ENCODE data around the gene GRK7.

Gene GRK7

GRCh38 chr3:141728355-141728892, 34.8 kb upstream of the GRK7 start:
- Histone ChIP-seq H4K20me1 (ENCODE audit: insufficient read depth, low read length) (no peaks in the 10 kb centered on the region), H3K4me1 (ENCODE audit: low read length) (no peaks in the 10 kb centered on the region), H3K9ac (ENCODE audit: low read length) (no peak overlapping the region), H3K27ac (ENCODE audit: low read length) (no peak overlapping the region), H3K4me2 (ENCODE audit: low read length) (no peak overlapping the region), H3K27me3 (ENCODE audit: low read depth, low read length) (no peaks in the 10 kb centered on the region), H2AFZ (ENCODE audit: low read depth, low read length) (no peak overlapping the region), H3K4me3 (ENCODE audit: low read length) (no peak overlapping the region), H3K36me3 (replicated peaks; ENCODE audit: low read depth, low read length) (no peaks in the 10 kb centered on the region), H3K79me2 (ENCODE audit: low read length) (no peaks in the 10 kb centered on the region), H3K9me3 (ENCODE audit: insufficient read depth, low read length) (no peaks in the 10 kb centered on the region)
- TF ChIP-seq, protein P1, sequence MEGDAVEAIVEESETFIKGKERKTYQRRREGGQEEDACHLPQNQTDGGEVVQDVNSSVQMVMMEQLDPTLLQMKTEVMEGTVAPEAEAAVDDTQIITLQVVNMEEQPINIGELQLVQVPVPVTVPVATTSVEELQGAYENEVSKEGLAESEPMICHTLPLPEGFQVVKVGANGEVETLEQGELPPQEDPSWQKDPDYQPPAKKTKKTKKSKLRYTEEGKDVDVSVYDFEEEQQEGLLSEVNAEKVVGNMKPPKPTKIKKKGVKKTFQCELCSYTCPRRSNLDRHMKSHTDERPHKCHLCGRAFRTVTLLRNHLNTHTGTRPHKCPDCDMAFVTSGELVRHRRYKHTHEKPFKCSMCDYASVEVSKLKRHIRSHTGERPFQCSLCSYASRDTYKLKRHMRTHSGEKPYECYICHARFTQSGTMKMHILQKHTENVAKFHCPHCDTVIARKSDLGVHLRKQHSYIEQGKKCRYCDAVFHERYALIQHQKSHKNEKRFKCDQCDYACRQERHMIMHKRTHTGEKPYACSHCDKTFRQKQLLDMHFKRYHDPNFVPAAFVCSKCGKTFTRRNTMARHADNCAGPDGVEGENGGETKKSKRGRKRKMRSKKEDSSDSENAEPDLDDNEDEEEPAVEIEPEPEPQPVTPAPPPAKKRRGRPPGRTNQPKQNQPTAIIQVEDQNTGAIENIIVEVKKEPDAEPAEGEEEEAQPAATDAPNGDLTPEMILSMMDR (IDR thresholded peaks at IDR 0.05; ENCODE audit: low read depth, low read length), result no peak
- no peak for TF ChIP-seq EZH2phosphoT487 (IDR thresholded peaks at IDR 0.05; ENCODE audit: low read depth)

DNA sequence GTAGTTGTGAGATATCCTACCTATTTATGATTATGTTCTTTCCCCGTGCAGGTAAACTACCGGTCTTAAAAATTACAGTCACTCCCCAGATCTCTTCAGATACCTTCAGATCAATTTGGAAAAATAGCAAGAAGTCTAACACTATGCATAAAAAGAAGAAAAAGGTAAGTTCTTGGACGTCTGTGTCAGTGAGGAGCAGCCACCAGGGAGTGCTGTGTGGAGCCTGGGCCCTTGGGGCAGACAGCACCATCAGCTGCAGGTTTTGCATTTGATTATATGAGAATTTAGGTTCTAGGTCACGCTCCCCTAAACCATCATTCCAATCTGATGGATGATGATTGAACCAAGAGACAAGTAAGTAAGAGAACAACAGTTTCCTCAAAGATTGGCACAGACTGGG, 34.0 kb upstream of the GRK7 start:
- no peak overlapping the region for H3K4me3 ChIP-seq (ENCODE audit: low read length)
- H3K9me3 ChIP-seq (ENCODE audit: insufficient read depth, low read length), result no peaks in the 10 kb centered on the region
- H3K4me2 ChIP-seq (ENCODE audit: low read length), result no peak overlapping the region
- no peaks in the 10 kb centered on the region for H3K4me1 ChIP-seq (ENCODE audit: low read length)
- no peaks in the 10 kb centered on the region for H3K27me3 ChIP-seq (ENCODE audit: low read depth, low read length)
- H2AFZ ChIP-seq (ENCODE audit: low read depth, low read length), result no peak overlapping the region
- no peak overlapping the region for H3K9ac ChIP-seq (ENCODE audit: low read length)
- H3K27ac ChIP-seq (ENCODE audit: low read length), result no peak overlapping the region
- TF ChIP-seq EZH2phosphoT487 (IDR thresholded peaks at IDR 0.05; ENCODE audit: low read depth), result no peak
- TF ChIP-seq, protein P1 (IDR thresholded peaks at IDR 0.05; ENCODE audit: low read depth, low read length), result peak; percentile 26
- H4K20me1 ChIP-seq (ENCODE audit: insufficient read depth, low read length), result no peaks in the 10 kb centered on the region
- no peaks in the 10 kb centered on the region for H3K36me3 ChIP-seq (replicated peaks; ENCODE audit: low read depth, low read length)
- H3K79me2 ChIP-seq (ENCODE audit: low read length), result no peaks in the 10 kb centered on the region

DNA sequence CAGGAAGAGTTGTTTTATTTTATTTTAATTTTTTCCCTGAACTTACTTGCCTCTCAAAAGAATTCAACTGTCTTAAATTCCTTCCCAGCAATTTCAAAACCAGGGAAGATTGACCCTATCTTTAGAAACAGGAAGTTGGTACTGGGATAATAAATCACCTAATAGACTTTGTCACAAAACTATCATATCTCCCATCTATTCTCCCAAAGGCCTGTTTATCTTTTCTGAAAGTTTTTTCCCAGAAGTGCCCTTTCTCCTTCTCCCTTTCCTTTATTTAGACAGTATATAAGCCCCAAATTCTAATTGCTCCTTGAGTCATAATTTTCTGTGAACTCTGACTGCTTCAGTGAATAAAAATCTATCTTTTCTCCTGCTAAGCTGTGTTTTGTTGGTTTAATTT, 28.0 kb upstream of the GRK7 start:
- Histone ChIP-seq H3K27me3 (ENCODE audit: low read depth, low read length) (no peaks in the 10 kb centered on the region), H3K9ac (ENCODE audit: low read length) (no peak overlapping the region), H3K4me2 (ENCODE audit: low read length) (no peak overlapping the region), H3K9me3 (ENCODE audit: insufficient read depth, low read length) (no peaks in the 10 kb centered on the region), H3K27ac (ENCODE audit: low read length) (no peak overlapping the region), H2AFZ (ENCODE audit: low read depth, low read length) (no peak overlapping the region), H3K36me3 (replicated peaks; ENCODE audit: low read depth, low read length) (peaks cover under 1% of the 10 kb centered on the region), H3K4me3 (ENCODE audit: low read length) (no peak overlapping the region), H4K20me1 (ENCODE audit: insufficient read depth, low read length) (peaks cover 9% of the 10 kb centered on the region), H3K79me2 (ENCODE audit: low read length) (peaks cover 21% of the 10 kb centered on the region), H3K4me1 (ENCODE audit: low read length) (peaks cover 21% of the 10 kb centered on the region)
- no peak for TF ChIP-seq EZH2phosphoT487 (IDR thresholded peaks at IDR 0.05; ENCODE audit: low read depth)
- TF ChIP-seq, protein P1 (IDR thresholded peaks at IDR 0.05; ENCODE audit: low read depth, low read length), result no peak

DNA sequence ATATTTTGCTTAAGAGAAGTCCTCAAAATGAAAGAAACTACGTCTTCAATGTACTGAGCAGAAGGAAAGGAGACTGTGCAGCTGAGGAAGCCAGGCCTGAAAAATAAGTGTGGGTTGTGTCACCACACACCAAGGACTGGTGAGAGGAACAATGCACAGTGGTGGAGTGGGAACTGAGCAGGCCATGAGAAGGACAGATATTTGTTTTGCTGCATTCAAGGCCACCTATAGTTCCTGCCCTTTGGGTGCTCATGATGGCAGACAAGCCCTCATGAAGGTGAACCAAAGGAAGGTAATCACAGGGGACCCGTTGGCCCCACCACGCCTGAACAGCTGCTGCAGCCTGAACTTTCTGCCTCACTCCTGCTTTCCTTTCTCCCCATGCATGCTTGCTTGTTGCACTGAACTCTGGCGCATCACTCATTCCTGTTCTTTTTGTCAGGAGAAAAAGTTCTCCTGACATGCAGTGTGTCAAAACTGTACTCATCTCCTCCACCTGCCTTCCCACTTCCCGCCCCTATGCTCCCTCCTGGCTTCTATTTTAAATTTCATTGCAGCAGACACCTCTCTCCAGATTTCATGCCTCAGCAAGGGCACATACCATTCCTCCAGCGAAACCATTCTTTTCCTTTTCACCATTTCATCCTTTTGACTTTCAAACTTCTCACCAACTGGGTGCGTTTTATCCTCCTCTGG, 27.3 kb upstream of the GRK7 start:
- no peaks in the 10 kb centered on the region for H3K9me3 ChIP-seq (ENCODE audit: insufficient read depth, low read length)
- peaks cover 29% of the 10 kb centered on the region for H3K79me2 ChIP-seq (ENCODE audit: low read length)
- H3K4me2 ChIP-seq (ENCODE audit: low read length), result no peak overlapping the region
- peaks cover 17% of the 10 kb centered on the region for H4K20me1 ChIP-seq (ENCODE audit: insufficient read depth, low read length)
- H2AFZ ChIP-seq (ENCODE audit: low read depth, low read length), result peak overlapping the region; percentile 90; the same call in 1 of the 2 replicates
- H3K36me3 ChIP-seq (replicated peaks; ENCODE audit: low read depth, low read length), result peaks cover 8% of the 10 kb centered on the region
- no peaks in the 10 kb centered on the region for H3K27me3 ChIP-seq (ENCODE audit: low read depth, low read length)
- no peak overlapping the region for H3K9ac ChIP-seq (ENCODE audit: low read length)
- TF ChIP-seq, protein P1 (IDR thresholded peaks at IDR 0.05; ENCODE audit: low read depth, low read length), result no peak
- no peak for TF ChIP-seq EZH2phosphoT487 (IDR thresholded peaks at IDR 0.05; ENCODE audit: low read depth)
- peaks cover 28% of the 10 kb centered on the region for H3K4me1 ChIP-seq (ENCODE audit: low read length)
- no peak overlapping the region for H3K4me3 ChIP-seq (ENCODE audit: low read length)
- no peak overlapping the region for H3K27ac ChIP-seq (ENCODE audit: low read length)
